Measurements from ENCODE around the gene ZBTB11.

The ZBTB11 gene

GRCh38 chr3:101675709-101676215 lies 1.2 kb downstream of the ZBTB11 start:
- TF ChIP-seq REST (IDR thresholded peaks at IDR 0.05; ENCODE audit: insufficient read depth in 1 of 2, low read depth in 2 of 2, low read length in 2 of 2), result no peak
- TF ChIP-seq POLR2AphosphoS5 (IDR thresholded peaks at IDR 0.05; ENCODE audit: low read depth, low read length), result no peak
- TF ChIP-seq SIN3A (IDR thresholded peaks at IDR 0.05; ENCODE audit: borderline replicate concordance, insufficient read depth, low read length), result no peak
- TF ChIP-seq FOXP2 (optimal IDR thresholded peaks at IDR 0.05; ENCODE audit: borderline replicate concordance, extremely low read depth, extremely low read length, insufficient read depth), result no peak
- no peak for TF ChIP-seq TAF1 (IDR thresholded peaks at IDR 0.05; ENCODE audit: borderline replicate concordance, insufficient read depth, low read length)

- TF ChIP-seq REST (IDR thresholded peaks at IDR 0.05; ENCODE audit: insufficient read depth in 1 of 2, low read depth in 2 of 2, low read length in 2 of 2), result no peak
- no peak for TF ChIP-seq POLR2AphosphoS5 (IDR thresholded peaks at IDR 0.05; ENCODE audit: low read depth, low read length)
- no peak for TF ChIP-seq TAF1 (IDR thresholded peaks at IDR 0.05; ENCODE audit: borderline replicate concordance, insufficient read depth, low read length)
- no peak for TF ChIP-seq SIN3A (IDR thresholded peaks at IDR 0.05; ENCODE audit: borderline replicate concordance, insufficient read depth, low read length)
- TF ChIP-seq FOXP2 (optimal IDR thresholded peaks at IDR 0.05; ENCODE audit: borderline replicate concordance, extremely low read depth, extremely low read length, insufficient read depth), result no peak
Measured at GRCh38 chr3:101674518-101674917, 2.4 kb downstream of the ZBTB11 start.

GRCh38 chr3:101673953-101674352 lies 3.0 kb downstream of the ZBTB11 start:
- TF ChIP-seq FOXP2 (optimal IDR thresholded peaks at IDR 0.05; ENCODE audit: borderline replicate concordance, extremely low read depth, extremely low read length, insufficient read depth) (no peak), TAF1 (IDR thresholded peaks at IDR 0.05; ENCODE audit: borderline replicate concordance, insufficient read depth, low read length) (no peak), REST (IDR thresholded peaks at IDR 0.05; ENCODE audit: insufficient read depth in 1 of 2, low read depth in 2 of 2, low read length in 2 of 2) (no peak), POLR2AphosphoS5 (IDR thresholded peaks at IDR 0.05; ENCODE audit: low read depth, low read length) (no peak), SIN3A (IDR thresholded peaks at IDR 0.05; ENCODE audit: borderline replicate concordance, insufficient read depth, low read length) (no peak)

GRCh38 chr3:101671014-101671413 lies 5.9 kb downstream of the ZBTB11 start:
- TF ChIP-seq POLR2AphosphoS5 (IDR thresholded peaks at IDR 0.05; ENCODE audit: low read depth, low read length) (no peak), SIN3A (IDR thresholded peaks at IDR 0.05; ENCODE audit: borderline replicate concordance, insufficient read depth, low read length) (no peak), FOXP2 (optimal IDR thresholded peaks at IDR 0.05; ENCODE audit: borderline replicate concordance, extremely low read depth, extremely low read length, insufficient read depth) (no peak), TAF1 (IDR thresholded peaks at IDR 0.05; ENCODE audit: borderline replicate concordance, insufficient read depth, low read length) (no peak), REST (IDR thresholded peaks at IDR 0.05; ENCODE audit: insufficient read depth in 1 of 2, low read depth in 2 of 2, low read length in 2 of 2) (no peak)

GRCh38 chr3:101667844-101668243 lies 9.1 kb downstream of the ZBTB11 start:
- TF ChIP-seq FOXP2 (optimal IDR thresholded peaks at IDR 0.05; ENCODE audit: borderline replicate concordance, extremely low read depth, extremely low read length, insufficient read depth) (no peak), TAF1 (IDR thresholded peaks at IDR 0.05; ENCODE audit: borderline replicate concordance, insufficient read depth, low read length) (no peak)

Data from PFSK-1 (cell line).